HepG2 (cell line): ENCODE results near the gene KIF1C. TPM values are rescaled to one million over a fixed set of nuclear protein-coding genes. Genes with fewer than 3 reads are reported as not detected.

ENCODE experiments used
- ATAC-seq: fragments of 200-7000 bp; cut with Tn5 transposase; 3 replicates; pipeline ENCODE4 v1.9.1; 2020; ENCODE audit warnings: mild to moderate bottlenecking, moderate library complexity
- BruUV-seq: library from RNA; stranded (reverse); fragments of 400-500 nt; replicated peaks from 2 replicates; lab custom pipeline; 2021; lab: Mats Ljungman, UMichigan
- CTCF ChIA-PET: fragments of 300-600 bp; formaldehyde crosslinking; extraction: SDS; loops from one replicate; lab custom pipeline; 2021; ENCODE audit warnings: low total read pairs, inconsistent platforms, low intra/inter-chr PET ratio; lab: Yijun Ruan, JAX
- POLR2A ChIA-PET: fragments of 350-600 bp; sonication (Branson Sonifier 250); formaldehyde crosslinking; loops from one replicate; lab custom pipeline; 2020; ENCODE audit warnings: antibody characterized with exemption, inconsistent platforms; lab: Yijun Ruan, JAX
- DNase-seq: peaks from one replicate; pipeline ENCODE4 v3.0.0-alpha.2; 2015; ENCODE audit warnings: low spot score
- FAIRE-seq: peaks from 3 replicates; lab custom pipeline; 2011; peaks lifted over from hg19 to GRCh38; lab: Jason Lieb, UNC
- H2AFZ ChIP-seq: one replicate; pipeline ENCODE4 v1.6.1; 2011; ENCODE audit warnings: low read length, inconsistent platforms
- H3K27ac ChIP-seq: fragments of 300-600 bp; 3 replicates; pipeline ENCODE4 v1.8.0; 2011; ENCODE audit warnings: mixed run types, mild to moderate bottlenecking, mixed read lengths, low read length, inconsistent platforms; ENCODE audit not compliant: insufficient read depth; ENCODE audit errors: extremely low read length
- H3K27me3 ChIP-seq, 2 experiments: fragments of 200-600 bp in 1 of 2; 2 replicates in 1 of 2; 3 replicates in 1 of 2; pipeline versions ENCODE4 v1.6.0 to v1.8.0; 2011; ENCODE audit warnings: low read length in 2 of 2, mild to moderate bottlenecking in 2 of 2, moderate library complexity in 2 of 2, inconsistent platforms in 1 of 2; ENCODE audit not compliant: insufficient read depth in 2 of 2, control insufficient read depth in 1 of 2
- H3K36me3 ChIP-seq, 2 experiments: fragments of 200-600 bp in 1 of 2; replicated peaks in 1 of 2; 2 replicates in 1 of 2; 3 replicates in 1 of 2; pipeline versions ENCODE4 v1.5.1 to v1.8.0; 2011; ENCODE audit warnings: low read length in 2 of 2, inconsistent platforms in 1 of 2; ENCODE audit not compliant: insufficient read depth in 2 of 2, control insufficient read depth in 1 of 2
- H3K4me1 ChIP-seq: 2 replicates; pipeline ENCODE4 v1.5.1; 2012; ENCODE audit warnings: low read length, inconsistent platforms; ENCODE audit not compliant: insufficient read depth
- H3K4me2 ChIP-seq: 2 replicates; pipeline ENCODE4 v1.6.0; 2011; ENCODE audit warnings: low read depth, low read length, inconsistent platforms
- H3K4me3 ChIP-seq, 3 experiments: fragments of 200-600 bp in 1 of 3; sonication (generic), shearing (Covaris generic) in 1 of 3; replicated peaks in 1 of 3; 2 replicates each; pipeline ENCODE4 v1.5.1; 2011 to 2016; ENCODE audit warnings: low read length in 3 of 3, inconsistent platforms in 2 of 3, low read depth in 2 of 3, mild to moderate bottlenecking in 2 of 3, control low read depth in 1 of 3, mixed read lengths in 1 of 3; ENCODE audit not compliant: insufficient read depth in 1 of 3
- H3K79me2 ChIP-seq: one replicate; pipeline ENCODE4 v1.6.1; 2011; ENCODE audit warnings: low read length, inconsistent platforms; ENCODE audit not compliant: insufficient read depth
- H3K9ac ChIP-seq: 2 replicates; pipeline ENCODE4 v1.6.0; 2011; ENCODE audit warnings: mild to moderate bottlenecking, low read depth, low read length, inconsistent platforms; ENCODE audit not compliant: insufficient read depth
- H3K9me3 ChIP-seq: 2 replicates; pipeline ENCODE4 v1.5.1; 2012; ENCODE audit warnings: mild to moderate bottlenecking, low read length
- H4K20me1 ChIP-seq: 2 replicates; pipeline ENCODE4 v1.6.0; 2011; ENCODE audit warnings: inconsistent platforms, mild to moderate bottlenecking, low read length, moderate library complexity; ENCODE audit not compliant: insufficient read depth
- CENPX ChIP-seq: sonication (generic); formaldehyde crosslinking; IDR thresholded peaks from 2 replicates; pipeline ENCODE4 v1.9.0; 2021; ENCODE audit warnings: mild to moderate bottlenecking, missing genetic modification reagents, moderate library complexity
- DMAP1 ChIP-seq: IDR thresholded peaks from 2 replicates; pipeline ENCODE4 v1.6.1; 2016
- HNF4A ChIP-seq: sonication (generic); formaldehyde crosslinking; IDR thresholded peaks from 2 replicates; pipeline ENCODE4 v1.4.0; 2020; ENCODE audit warnings: missing genetic modification reagents
- MZF1 ChIP-seq: sonication (generic); formaldehyde crosslinking; IDR thresholded peaks from 2 replicates; pipeline ENCODE4 v1.8.1; 2023; ENCODE audit warnings: mild to moderate bottlenecking, missing genetic modification reagents, borderline replicate concordance
- PLRG1 ChIP-seq: fragments of 450-650 bp; conservative IDR thresholded peaks from 2 replicates; pipeline ENCODE4 v1.6.1; 2016
- SMARCE1 ChIP-seq: fragments of 450-650 bp; IDR thresholded peaks from 2 replicates; pipeline ENCODE4 v1.6.1; 2017; ENCODE audit warnings: borderline replicate concordance
- SMC3 ChIP-seq: IDR thresholded peaks from 2 replicates; pipeline ENCODE4 v1.6.1; 2011; ENCODE audit warnings: low read length, improper control_type of control experiment
- TGIF2 ChIP-seq: IDR thresholded peaks from 2 replicates; pipeline ENCODE4 v1.6.1; 2016; ENCODE audit warnings: control low read depth, missing compliant biosample characterization
- TP53 ChIP-seq: sonication (generic); formaldehyde crosslinking; conservative IDR thresholded peaks from 2 replicates; pipeline ENCODE4 v1.4.0; 2020; ENCODE audit warnings: missing genetic modification reagents
- ZNF180 ChIP-seq: sonication (generic); formaldehyde crosslinking; IDR thresholded peaks from 2 replicates; pipeline ENCODE4 v1.4.0; 2020; ENCODE audit warnings: low read depth, missing genetic modification reagents, borderline replicate concordance
- ZNF235 ChIP-seq: sonication (generic); formaldehyde crosslinking; IDR thresholded peaks from 2 replicates; pipeline ENCODE4 v1.8.1; 2023; ENCODE audit warnings: mild to moderate bottlenecking, missing genetic modification reagents, borderline replicate concordance
- ZNF337 ChIP-seq: sonication (generic); formaldehyde crosslinking; IDR thresholded peaks from 2 replicates; pipeline ENCODE4 v1.5.1; 2020; ENCODE audit warnings: missing genetic modification reagents, low read depth, mild to moderate bottlenecking, borderline replicate concordance
- ZNF33B ChIP-seq: sonication (generic); formaldehyde crosslinking; IDR thresholded peaks from 2 replicates; pipeline ENCODE4 v1.5.1; 2020; ENCODE audit warnings: mild to moderate bottlenecking, missing genetic modification reagents
- ZNF34 ChIP-seq: sonication (generic); formaldehyde crosslinking; IDR thresholded peaks from 2 replicates; pipeline ENCODE4 v1.4.0; 2020; ENCODE audit warnings: mild to moderate bottlenecking, missing genetic modification reagents, borderline replicate concordance
- ZNF431 ChIP-seq: sonication (generic); formaldehyde crosslinking; IDR thresholded peaks from 2 replicates; pipeline ENCODE4 v1.9.0; 2022; ENCODE audit warnings: missing genetic modification reagents, low read depth, mild to moderate bottlenecking, borderline replicate concordance
- ZNF496 ChIP-seq: sonication (generic); formaldehyde crosslinking; IDR thresholded peaks from 2 replicates; pipeline ENCODE4 v1.8.1; 2023; ENCODE audit warnings: mild to moderate bottlenecking, moderate library complexity, missing genetic modification reagents; ENCODE audit not compliant: insufficient replicate concordance
- ZNF501 ChIP-seq: sonication (generic); formaldehyde crosslinking; IDR thresholded peaks from 2 replicates; pipeline ENCODE4 v1.5.1; 2020; ENCODE audit warnings: mild to moderate bottlenecking, moderate library complexity, missing genetic modification reagents
- WGBS: methylation state at CpG from one replicate; pipeline ENCODE4 v1.1.6; 2017; ENCODE audit warnings: low lambda C conversion rate; 5-methylcytosine and 5-hydroxymethylcytosine counted together
- in situ Hi-C: cut with HindIII; loops from 2 replicates; pipeline ENCODE4 v1.10.0; 2017; ENCODE audit warnings: low pct_unique_long_range_greater_than_20kb; ENCODE audit not compliant: extremely low pct_ligation_motif_present
- intact Hi-C: fragments of 100-400 bp; cut with micrococcal nuclease; formaldehyde crosslinking; loops from one replicate; pipeline ENCODE4 v1.10.0; 2022; ENCODE audit not compliant: unreplicated experiment
- polyA plus RNA-seq, 8 experiments: library from polyadenylated mRNA; depleted of rRNA in 3 of 8; stranded (reverse) in 7 of 8; unstranded in 1 of 8; fragments of >200 nt; fragmentation: Illumina TruSeq in 4 of 8; extraction: Trizol in 4 of 8; gene quantifications; 2 replicates each; pipeline versions ENCODE4 v1.2.1 to v1.2.3, GENCODE V29; 2011 to 2016; ENCODE audit warnings: low read depth in 4 of 8, missing spikeins in 1 of 8, mixed read lengths in 1 of 8; ENCODE audit not compliant: insufficient read depth in 1 of 8
- total RNA-seq, 5 experiments: library from RNA; depleted of rRNA; stranded (reverse); fragments of >200 nt; fragmentation: Illumina TruSeq; extraction: Trizol; gene quantifications; 2 replicates each; pipeline ENCODE4 v1.2.3, GENCODE V29; 2016; ENCODE audit warnings: low read depth in 1 of 5
- TF ChIP-seq, protein P1 (sequence below): sonication (generic); formaldehyde crosslinking; IDR thresholded peaks from 2 replicates; pipeline ENCODE4 v1.4.0; 2020; ENCODE audit warnings: missing genetic modification reagents, borderline replicate concordance
- TF ChIP-seq, protein P2 (sequence below): sonication (generic); formaldehyde crosslinking; IDR thresholded peaks from 2 replicates; pipeline ENCODE4 v1.5.0; 2020; ENCODE audit warnings: mild to moderate bottlenecking, missing genetic modification reagents, borderline replicate concordance
- TF ChIP-seq, protein P3 (sequence below): sonication (generic); formaldehyde crosslinking; IDR thresholded peaks from 2 replicates; pipeline ENCODE4 v1.8.0; 2022; ENCODE audit warnings: missing genetic modification reagents, low read depth, mild to moderate bottlenecking, borderline replicate concordance

KIF1C gene
- total and polyA plus RNA-seq, 2 of the 13 experiments (the other 11 are each of a cell fraction or from before 2014, with no cell fraction given), result 70.0 to 104 TPM

DNA sequence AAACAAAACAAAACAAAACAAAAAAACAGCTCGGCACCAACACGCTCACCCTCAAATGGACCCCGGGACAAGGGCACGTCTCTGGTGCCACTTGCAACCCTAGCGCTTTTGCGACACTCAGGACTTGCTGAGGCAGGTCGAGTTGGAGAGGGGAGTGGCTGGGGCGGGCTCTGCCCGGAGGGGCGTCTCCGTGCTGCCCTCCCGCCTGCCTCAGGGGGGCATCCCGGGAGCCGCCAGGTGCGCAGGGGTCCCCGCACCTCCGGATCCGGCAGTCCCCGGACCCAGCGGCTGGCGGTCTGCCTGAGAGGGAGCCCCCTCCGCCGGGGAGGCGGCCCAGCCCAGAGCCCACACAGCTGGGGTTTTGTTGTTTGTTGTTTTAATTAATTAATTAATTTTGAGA is 37.6 kb downstream of the KIF1C start, which contains the start of gene SLC52A1:
Gene SLC52A1 (minus strand): TSS at position 112 of the 400 bp plus-strand sequence. CDS start 820 bp downstream, outside the sequence.
- Histone ChIP-seq H3K9ac (no peak within 1 kb of the TSS), H3K4me2 (peak within 1 kb of the TSS; percentile 62)
- TF ChIP-seq ZNF34 (CRISPR knock-in tag) (no peak), TP53 (no peak), ZNF501 (no peak), ZNF496 (CRISPR knock-in tag) (no peak), SMC3 (no peak), ZNF180 (no peak), HNF4A (CRISPR knock-in tag) (no peak), ZNF431 (CRISPR knock-in tag) (no peak), ZNF33B (CRISPR knock-in tag) (no peak), ZNF235 (no peak), ZNF337 (CRISPR knock-in tag) (no peak), MZF1 (CRISPR knock-in tag) (no peak), PLRG1 (no peak), TGIF2 (CRISPR knock-in tag) (no peak), SMARCE1 (no peak), DMAP1 (CRISPR knock-in tag) (no peak), CENPX (CRISPR knock-in tag) (no peak)
- TF ChIP-seq, protein P1, sequence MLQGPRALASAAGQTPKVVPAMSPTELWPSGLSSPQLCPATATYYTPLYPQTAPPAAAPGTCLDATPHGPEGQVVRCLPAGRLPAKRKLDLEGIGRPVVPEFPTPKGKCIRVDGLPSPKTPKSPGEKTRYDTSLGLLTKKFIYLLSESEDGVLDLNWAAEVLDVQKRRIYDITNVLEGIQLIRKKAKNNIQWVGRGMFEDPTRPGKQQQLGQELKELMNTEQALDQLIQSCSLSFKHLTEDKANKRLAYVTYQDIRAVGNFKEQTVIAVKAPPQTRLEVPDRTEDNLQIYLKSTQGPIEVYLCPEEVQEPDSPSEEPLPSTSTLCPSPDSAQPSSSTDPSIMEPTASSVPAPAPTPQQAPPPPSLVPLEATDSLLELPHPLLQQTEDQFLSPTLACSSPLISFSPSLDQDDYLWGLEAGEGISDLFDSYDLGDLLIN (CRISPR knock-in tag), result no peak
- TF ChIP-seq, protein P2, sequence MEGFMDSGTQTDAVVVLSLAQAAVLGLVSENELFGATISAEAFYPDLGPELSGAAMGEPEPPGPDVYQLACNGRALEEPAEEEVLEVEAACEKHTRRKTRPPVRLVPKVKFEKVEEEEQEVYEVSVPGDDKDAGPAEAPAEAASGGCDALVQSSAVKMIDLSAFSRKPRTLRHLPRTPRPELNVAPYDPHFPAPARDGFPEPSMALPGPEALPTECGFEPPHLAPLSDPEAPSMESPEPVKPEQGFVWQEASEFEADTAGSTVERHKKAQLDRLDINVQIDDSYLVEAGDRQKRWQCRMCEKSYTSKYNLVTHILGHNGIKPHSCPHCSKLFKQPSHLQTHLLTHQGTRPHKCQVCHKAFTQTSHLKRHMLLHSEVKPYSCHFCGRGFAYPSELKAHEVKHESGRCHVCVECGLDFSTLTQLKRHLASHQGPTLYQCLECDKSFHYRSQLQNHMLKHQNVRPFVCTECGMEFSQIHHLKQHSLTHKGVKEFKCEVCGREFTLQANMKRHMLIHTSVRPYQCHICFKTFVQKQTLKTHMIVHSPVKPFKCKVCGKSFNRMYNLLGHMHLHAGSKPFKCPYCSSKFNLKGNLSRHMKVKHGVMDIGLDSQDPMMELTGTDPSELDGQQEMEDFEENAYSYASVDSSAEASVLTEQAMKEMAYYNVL (CRISPR knock-in tag), result no peak
- TF ChIP-seq, protein P3, sequence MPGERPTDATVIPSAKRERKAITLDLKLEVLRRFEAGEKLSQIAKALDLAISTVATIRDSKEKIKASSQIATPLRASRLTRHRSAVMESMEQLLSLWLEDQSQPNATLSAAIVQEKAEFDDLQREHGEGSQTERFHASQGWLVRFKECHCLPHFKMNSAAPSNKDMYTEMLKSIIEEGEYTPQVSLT (CRISPR knock-in tag), result no peak
- TF ChIP-seq, all 625 proteins: peak for 0
- H3K9me3 ChIP-seq, result no peaks in the 10 kb centered on the region
- in situ Hi-C loops (no loop called here), intact Hi-C loops (no loop called here)
- ATAC-seq (no peak), FAIRE-seq (no peak), DNase-seq (no peak)
- peaks cover 25% of the 10 kb centered on the region for H3K4me1 ChIP-seq
- H3K36me3 ChIP-seq, result no peaks in the 10 kb centered on the region
- ChIA-PET CTCF (no interaction called here), POLR2A (interaction anchor here (1.3 kb wide), 1 partner anchor 11 kb away, joined by 3 read pairs; no protein-coding TSS in a partner anchor)
- H3K4me3 ChIP-seq, result peak within 1 kb of the TSS in 1 of 3 experiments; percentile 48; a peak in 1 of 6 replicates
- H3K27me3 ChIP-seq, result peaks cover 2 to 23% of the 10 kb centered on the region in 2 experiments; a peak in 3 of 5 replicates
- H2AFZ ChIP-seq, result no peak within 1 kb of the TSS
- no peaks in the 10 kb centered on the region for H3K79me2 ChIP-seq
- H3K27ac ChIP-seq, result no peak within 1 kb of the TSS
- 25% methylated on average over 8 of the region's 24 CpGs for WGBS
- no peaks in the 10 kb centered on the region for H4K20me1 ChIP-seq
- no TSS peak for BruUV-seq
